Mammary epithelial cell (primary cell): ENCODE data around the gene KCNJ13.

Experiments
- CTCF ChIP-seq, 2 donors: IDR thresholded peaks in 1 of 2; conservative IDR thresholded peaks in 1 of 2; 2 replicates each; pipeline ENCODE4 v1.5.1; 2011 to 2012; ENCODE audit warnings: inconsistent platforms in 2 of 2, low read length in 2 of 2, mild to moderate bottlenecking in 2 of 2, control low read depth in 1 of 2, low read depth in 1 of 2; ENCODE audit not compliant: insufficient read depth in 1 of 2; ENCODE audit errors: extremely low read depth in 1 of 2
- EZH2 ChIP-seq: IDR thresholded peaks from 2 replicates; pipeline ENCODE4 v1.6.1; 2012; ENCODE audit warnings: low read length, inconsistent platforms, borderline replicate concordance

- TF ChIP-seq EZH2 (no peak), CTCF (conservative IDR thresholded peaks at IDR 0.05 in 1 of 2, IDR thresholded peaks at IDR 0.05 in 1 of 2; ENCODE audit: extremely low read depth in 1 of 2, insufficient read depth in 1 of 2, low read depth in 1 of 2, low read length in 2 of 2) (no peak)
Measured at GRCh38 chr2:232741294-232741693, 35.1 kb downstream of the KCNJ13 start.
